PC-9 (cell line): Measurements from ENCODE around the gene PLIN5.

Source experiments
- CTCF ChIP-seq: fragments of 200-600 bp; sonication (generic); conservative IDR thresholded peaks from 2 replicates; pipeline ENCODE4 v1.6.1; 2017; ENCODE audit warnings: mixed run types, antibody characterized with exemption, mild to moderate bottlenecking, moderate library complexity
- EZH2 ChIP-seq: fragments of 200-600 bp; sonication (generic); IDR thresholded peaks from 2 replicates; pipeline ENCODE4 v1.8.0; 2017; ENCODE audit warnings: antibody characterized with exemption, low read depth

- TF ChIP-seq CTCF (no peak), EZH2 (no peak)
Measured at GRCh38 chr19:4474514-4475022, 60.5 kb downstream of the PLIN5 start.
